ENCODE data around the gene MARF1. TPM values are rescaled to one million over a fixed set of nuclear protein-coding genes. Genes with fewer than 3 reads are reported as not detected.
"Not testable (repeated sequence)": the region's sequence is repeated elsewhere in the genome, so short reads cannot be mapped to it uniquely, and the experiment has no call there.

The MARF1 gene
- total and polyA plus RNA-seq, 2 of the 8 experiments (the other 6 are each of a cell fraction or from before 2014, with no cell fraction given), result 5.6 to 31.4 TPM

GRCh38 chr16:15644962-15645465, 2.1 kb upstream of the MARF1 start:
- H4K8ac ChIP-seq (ENCODE audit: extremely low read depth, insufficient read depth, low read length); H3K14ac ChIP-seq (ENCODE audit: insufficient read length); H3K79me1 ChIP-seq (ENCODE audit: low read depth, low read length); POLR2A ChIA-PET (ENCODE audit: partially characterized antibody); H2BK20ac ChIP-seq (ENCODE audit: low read length); H3K9ac ChIP-seq (replicated peaks in 1 of 4; ENCODE audit: extremely low read depth in 1 of 4, low read depth in 3 of 4, low read length in 3 of 4); DNase-seq (ENCODE audit: low read depth in 1 of 2, low spot score in 2 of 2); H3K27me3 ChIP-seq (replicated peaks in 1 of 4; ENCODE audit: control insufficient read depth in 3 of 4, extremely low read depth in 1 of 4, insufficient read depth in 3 of 4, low read length in 3 of 4); H2BK15ac ChIP-seq (ENCODE audit: low read length); H3K23me2 ChIP-seq (ENCODE audit: low read depth, low read length); H3K18ac ChIP-seq (ENCODE audit: extremely low read depth, low read length); H3K9me3 ChIP-seq (ENCODE audit: insufficient read depth in 2 of 2, low read depth in 1 of 2, low read length in 1 of 2); H3K4ac ChIP-seq (replicated peaks; ENCODE audit: insufficient read length, low read depth, low read length); H4K91ac ChIP-seq (replicated peaks; ENCODE audit: insufficient read length, low read length); H3K56ac ChIP-seq (replicated peaks; ENCODE audit: insufficient read length, low read depth, low read length); H3K23ac ChIP-seq (ENCODE audit: insufficient read length); H3K36me3 ChIP-seq (ENCODE audit: control insufficient read depth in 2 of 4, insufficient read depth in 4 of 4, low read length in 3 of 4); H3K27ac ChIP-seq (ENCODE audit: low read depth, low read length); FAIRE-seq; H2AK5ac ChIP-seq (ENCODE audit: low read depth, low read length); H4K5ac ChIP-seq (ENCODE audit: insufficient read length, low read depth, low read length); H3K4me2 ChIP-seq (ENCODE audit: insufficient read depth in 1 of 2, low read depth in 2 of 2, low read length in 2 of 2); H2AFZ ChIP-seq (ENCODE audit: low read length); H4K20me1 ChIP-seq (replicated peaks in 1 of 2; ENCODE audit: control insufficient read depth in 1 of 2, insufficient read depth in 2 of 2, low read length in 2 of 2); H2BK120ac ChIP-seq (replicated peaks; ENCODE audit: low read depth, low read length); H3K4me3 ChIP-seq (ENCODE audit: extremely low read depth in 1 of 4, insufficient read depth in 2 of 4, low read depth in 3 of 4, low read length in 4 of 4); H2BK12ac ChIP-seq (ENCODE audit: low read depth, low read length); H2BK5ac ChIP-seq (ENCODE audit: low read depth, low read length): not testable (repeated sequence)
- Histone ChIP-seq H3K79me2 (ENCODE audit: control insufficient read depth in 1 of 2, insufficient read depth in 2 of 2, low read length in 2 of 2) (peaks cover 5 to 24% of the 10 kb centered on the region in 2 experiments), H3K4me1 (replicated peaks in 1 of 4; ENCODE audit: control insufficient read depth in 3 of 4, insufficient read depth in 4 of 4, low read length in 3 of 4) (peaks cover 0 to 12% (median 3%) of the 10 kb centered on the region in 4 experiments; a peak in 3 of 7 replicates)
- TF ChIP-seq CEBPB (IDR thresholded peaks at IDR 0.05; ENCODE audit: low read depth, low read length), result 0 out of 2 replicates have a peak, but pooled peaks have one; percentile 29
- CTCF ChIA-PET (ENCODE audit: partially characterized antibody), result interaction anchor here (1.6 kb wide), 1 partner anchor 37 kb away, joined by 3 read pairs; no protein-coding TSS in a partner anchor
- 93% methylated on average over 9 of the region's 10 CpGs; no CpG with 5 or more reads in 1 of the 2 experiments for WGBS, 2 experiments (ENCODE audit: extremely low coverage in 1 of 2, insufficient coverage in 1 of 2, insufficient read length in 1 of 2, insufficient replicate concordance in 2 of 2, low coverage in 1 of 2, low lambda C conversion rate in 2 of 2, missing lambda C conversion rate in 1 of 2)

All from H1 (cell line).